GM12878 (cell line): ENCODE results near the gene DNAJC5G. TPM values are rescaled to one million over a fixed set of nuclear protein-coding genes. Genes with fewer than 3 reads are reported as not detected.

Source experiments
- ATAC-seq: fragments of 200-7000 bp; cut with Tn5 transposase; 3 replicates; pipeline ENCODE4 v1.9.1; 2020; ENCODE audit warnings: mild to moderate bottlenecking, moderate library complexity
- BruUV-seq: library from RNA; stranded (reverse); fragments of 400-500 nt; replicated peaks from 2 replicates; lab custom pipeline; 2021; lab: Mats Ljungman, UMichigan
- CTCF ChIA-PET: fragments of 300-600 bp; sonication (Branson Sonifier 250); formaldehyde crosslinking; extraction: SDS; loops from one replicate; lab custom pipeline; 2021; ENCODE audit warnings: inconsistent platforms; lab: Yijun Ruan, JAX
- POLR2A ChIA-PET: fragments of 350-600 bp; formaldehyde crosslinking; extraction: SDS; loops from one replicate; lab custom pipeline; 2021; ENCODE audit warnings: inconsistent platforms; lab: Charles Lee
- RAD21 ChIA-PET: fragments of 300-600 bp; sonication (Branson Sonifier 250); formaldehyde crosslinking; loops from one replicate; lab custom pipeline; 2023; ENCODE audit warnings: antibody characterized with exemption; ENCODE audit not compliant: unreplicated experiment; lab: Charles Lee
- SMC1A ChIA-PET: fragments of 300-600 bp; sonication (Branson Sonifier 250); formaldehyde crosslinking; loops from one replicate; lab custom pipeline; 2023; ENCODE audit not compliant: unreplicated experiment, uncharacterized antibody; lab: Charles Lee
- DNase-seq: peaks from one replicate; pipeline ENCODE4 v3.0.0-alpha.2; 2011; ENCODE audit warnings: low read depth, low spot score
- FAIRE-seq: peaks from 3 replicates; lab custom pipeline; 2011; peaks lifted over from hg19 to GRCh38; lab: Jason Lieb, UNC
- H2AFZ ChIP-seq: 2 replicates; pipeline ENCODE4 v1.6.0; 2011; ENCODE audit warnings: low read depth, low read length, control low read depth; ENCODE audit not compliant: control insufficient read depth
- H3K27ac ChIP-seq: 2 replicates; pipeline ENCODE4 v1.5.1; 2011; ENCODE audit warnings: control low read depth; ENCODE audit not compliant: control insufficient read depth, insufficient read depth
- H3K27me3 ChIP-seq, 2 experiments: replicated peaks in 1 of 2; 2 replicates each; pipeline versions ENCODE4 v1.6.0 to v1.6.1; 2011; ENCODE audit warnings: low read length in 1 of 2; ENCODE audit not compliant: control insufficient read depth in 2 of 2, insufficient read depth in 2 of 2
- H3K36me3 ChIP-seq, 2 experiments: 2 replicates each; pipeline ENCODE4 v1.5.1; 2011; ENCODE audit warnings: low read length in 1 of 2; ENCODE audit not compliant: control insufficient read depth in 2 of 2, insufficient read depth in 2 of 2
- H3K4me1 ChIP-seq: 2 replicates; pipeline ENCODE4 v1.6.1; 2011; ENCODE audit warnings: mild to moderate bottlenecking, low read length, moderate library complexity, mixed read lengths; ENCODE audit not compliant: control insufficient read depth, insufficient read depth
- H3K4me2 ChIP-seq: 2 replicates; pipeline ENCODE4 v1.6.0; 2011; ENCODE audit warnings: control low read depth; ENCODE audit not compliant: control insufficient read depth, insufficient read depth
- H3K4me3 ChIP-seq: fragments of 200-600 bp; sonication (generic); 2 replicates; pipeline ENCODE4 v1.5.1; 2016
- H3K79me2 ChIP-seq: 2 replicates; pipeline ENCODE4 v1.6.0; 2011; ENCODE audit warnings: low read length; ENCODE audit not compliant: control insufficient read depth, insufficient read depth
- H3K9ac ChIP-seq: 2 replicates; pipeline ENCODE4 v1.8.0; 2011; ENCODE audit warnings: low read length, control low read depth, mixed read lengths; ENCODE audit not compliant: control insufficient read depth, insufficient read depth
- H3K9me3 ChIP-seq: replicated peaks from 3 replicates; pipeline ENCODE4 v1.5.1; 2011; ENCODE audit warnings: mild to moderate bottlenecking, low read length; ENCODE audit not compliant: control insufficient read depth, insufficient read depth
- H4K20me1 ChIP-seq: 2 replicates; pipeline ENCODE4 v1.6.0; 2011; ENCODE audit not compliant: control insufficient read depth, insufficient read depth
- ASH2L ChIP-seq: fragments of 300-600, 200-600 bp; sonication (generic); IDR thresholded peaks from 2 replicates; pipeline ENCODE4 v1.6.1; 2017; ENCODE audit warnings: low read depth, mild to moderate bottlenecking, borderline replicate concordance
- BACH1 ChIP-seq: fragments of 450-650 bp; IDR thresholded peaks from 2 replicates; pipeline ENCODE4 v1.6.1; 2017; ENCODE audit warnings: mild to moderate bottlenecking, borderline replicate concordance
- EED ChIP-seq: sonication (generic); IDR thresholded peaks from 2 replicates; pipeline ENCODE4 v1.6.1; 2016; ENCODE audit warnings: antibody characterized with exemption, low read depth
- HDAC6 ChIP-seq: fragments of 200-600 bp; sonication (generic); IDR thresholded peaks from one replicate; pipeline ENCODE4 v1.8.0; 2017; ENCODE audit warnings: antibody characterized with exemption; ENCODE audit not compliant: unreplicated experiment
- IRF3 ChIP-seq: fragments of 450-650 bp; IDR thresholded peaks from 2 replicates; pipeline ENCODE4 v1.6.1; 2014; ENCODE audit warnings: mild to moderate bottlenecking
- IRF5 ChIP-seq: fragments of 450-650 bp; IDR thresholded peaks from 2 replicates; pipeline ENCODE4 v1.6.1; 2017; ENCODE audit warnings: borderline replicate concordance
- MEF2A ChIP-seq: IDR thresholded peaks from 2 replicates; pipeline ENCODE4 v1.6.1; 2011; ENCODE audit warnings: low read depth, mild to moderate bottlenecking, low read length, moderate library complexity; ENCODE audit not compliant: insufficient read depth
- MYB ChIP-seq: fragments of 150-350 bp; IDR thresholded peaks from 2 replicates; pipeline ENCODE4 v1.6.1; 2014; ENCODE audit warnings: mild to moderate bottlenecking, low read depth, low read length, borderline replicate concordance
- NR2F1 ChIP-seq: fragments of 450-650 bp; conservative IDR thresholded peaks from 2 replicates; pipeline ENCODE4 v1.6.1; 2017; ENCODE audit warnings: mild to moderate bottlenecking
- PAX5 ChIP-seq: IDR thresholded peaks from 2 replicates; pipeline ENCODE4 v1.6.1; 2011; ENCODE audit warnings: low read depth, low read length, borderline replicate concordance
- PKNOX1 ChIP-seq: fragments of 450-650 bp; IDR thresholded peaks from 2 replicates; pipeline ENCODE4 v1.6.1; 2016; ENCODE audit warnings: mild to moderate bottlenecking
- REST ChIP-seq: IDR thresholded peaks from 2 replicates; pipeline ENCODE4 v1.6.1; 2012; ENCODE audit warnings: mild to moderate bottlenecking, low read depth, low read length
- SMAD5 ChIP-seq: IDR thresholded peaks from 2 replicates; pipeline ENCODE4 v1.6.1; 2016; ENCODE audit warnings: antibody characterized with exemption, low read depth
- TCF3 ChIP-seq: IDR thresholded peaks from 2 replicates; pipeline ENCODE4 v1.6.1; 2012; ENCODE audit warnings: low read depth, mild to moderate bottlenecking, low read length, borderline replicate concordance; ENCODE audit not compliant: insufficient read depth
- WRNIP1 ChIP-seq: IDR thresholded peaks from 2 replicates; pipeline ENCODE4 v1.6.1; 2011; ENCODE audit warnings: low read depth, low read length, improper control_type of control experiment, borderline replicate concordance
- ZBTB33 ChIP-seq: fragments of 450-650 bp; IDR thresholded peaks from 2 replicates; pipeline ENCODE4 v1.6.1; 2017; ENCODE audit warnings: mild to moderate bottlenecking
- ZSCAN29 ChIP-seq: fragments of 450-650 bp; IDR thresholded peaks from 2 replicates; pipeline ENCODE4 v1.6.1; 2017; ENCODE audit warnings: mild to moderate bottlenecking, moderate library complexity
- WGBS: methylation state at CpG from one replicate; pipeline ENCODE4 v1.1.6; 2016; ENCODE audit warnings: low lambda C conversion rate; ENCODE audit not compliant: insufficient replicate concordance, insufficient coverage; ENCODE audit errors: missing lambda C conversion rate; 5-methylcytosine and 5-hydroxymethylcytosine counted together
- in situ Hi-C: fragments of 300-500 bp; cut with MboI; formaldehyde crosslinking; loops from 9 replicates; pipeline ENCODE4 v1.14.3; 2018; ENCODE audit warnings: mixed read lengths
- intact Hi-C: fragments of 100-400 bp; cut with micrococcal nuclease; formaldehyde crosslinking; loops from one replicate; pipeline ENCODE4 v1.14.2; 2022; ENCODE audit not compliant: unreplicated experiment
- polyA plus RNA-seq, 11 experiments: library from polyadenylated mRNA; depleted of rRNA in 4 of 11; unstranded in 6 of 11; stranded (reverse) in 5 of 11; fragments of >200 nt; fragmentation: Nextera tagmentation in 4 of 11; fragmentation: Illumina TruSeq in 1 of 11; extraction: Ambion mirVana in 4 of 11; extraction: Trizol in 1 of 11; gene quantifications; 1 replicate in 1 of 11; 2 replicates in 10 of 11; pipeline versions ENCODE4 v1.2.1 to v1.2.3, GENCODE V29; 2011 to 2016; ENCODE audit warnings: inconsistent platforms in 2 of 11, missing spikeins in 2 of 11, low read depth in 1 of 11
- total RNA-seq, 4 experiments: library from RNA; depleted of rRNA in 3 of 4; stranded (reverse); fragments of >200 nt in 3 of 4; fragmentation: Illumina TruSeq in 1 of 4; extraction: Trizol in 1 of 4; gene quantifications; 2 replicates each; pipeline versions ENCODE4 v1.2.1 to v1.2.3, GENCODE V29; 2013 to 2021

DNAJC5G gene
- total and polyA plus RNA-seq, 10 of the 15 experiments (the other 5 are each of a cell fraction or from before 2014, with no cell fraction given) = not detected

- no peak for FAIRE-seq
- Histone ChIP-seq H3K4me3 (no peak overlapping the region), H3K4me2 (no peak overlapping the region), H3K9me3 (no peaks in the 10 kb centered on the region), H3K79me2 (no peaks in the 10 kb centered on the region), H3K9ac (no peak overlapping the region), H3K27ac (no peak overlapping the region), H3K4me1 (no peaks in the 10 kb centered on the region), H3K27me3 (no peaks in the 10 kb centered on the region), H3K36me3 (peaks cover 51 to 69% of the 10 kb centered on the region in 2 experiments), H4K20me1 (no peaks in the 10 kb centered on the region), H2AFZ (no peak overlapping the region)
- intact Hi-C loops (no loop called here), in situ Hi-C loops (no loop called here)
- POLR2A ChIA-PET = no interaction called here
- RAD21 ChIA-PET = no interaction called here
- CTCF ChIA-PET = interaction anchor here (0.8 to 1.1 kb wide), 2 partner anchors 13 to 66 kb away, joined by 3 read pairs; no protein-coding TSS in a partner anchor
- 89% methylated on average over 3 of the region's 3 CpGs for WGBS
- BruUV-seq = no TSS peak
- no peak for DNase-seq
- no peak for ATAC-seq
- SMC1A ChIA-PET = no interaction called here
- no peak for TF ChIP-seq PKNOX1
- no peak for TF ChIP-seq IRF5
- no peak for TF ChIP-seq MYB
- TF ChIP-seq PAX5 = no peak
- no peak for TF ChIP-seq WRNIP1
- TF ChIP-seq EED = no peak
- TF ChIP-seq REST = no peak
- TF ChIP-seq IRF3 = no peak
- no peak for TF ChIP-seq BACH1
- no peak for TF ChIP-seq SMAD5
- TF ChIP-seq HDAC6 = no peak
- no peak for TF ChIP-seq ZBTB33
- no peak for TF ChIP-seq TCF3
- TF ChIP-seq NR2F1 = no peak
- no peak for TF ChIP-seq ASH2L
- TF ChIP-seq ZSCAN29 = no peak
- no peak for TF ChIP-seq MEF2A
These were observed 38.6 kb upstream of the DNAJC5G start for GRCh38 chr2:27236626-27237025.
